NCI-H526 treated with DMSO at 0.1 percent for 48 hours (cell line): ENCODE measurements around the gene MYH13.

Source experiments
- DNase-seq: peaks from one replicate; lab custom pipeline; 2025; lab: John Stamatoyannopoulos, UW

The MYH13 gene

DNA sequence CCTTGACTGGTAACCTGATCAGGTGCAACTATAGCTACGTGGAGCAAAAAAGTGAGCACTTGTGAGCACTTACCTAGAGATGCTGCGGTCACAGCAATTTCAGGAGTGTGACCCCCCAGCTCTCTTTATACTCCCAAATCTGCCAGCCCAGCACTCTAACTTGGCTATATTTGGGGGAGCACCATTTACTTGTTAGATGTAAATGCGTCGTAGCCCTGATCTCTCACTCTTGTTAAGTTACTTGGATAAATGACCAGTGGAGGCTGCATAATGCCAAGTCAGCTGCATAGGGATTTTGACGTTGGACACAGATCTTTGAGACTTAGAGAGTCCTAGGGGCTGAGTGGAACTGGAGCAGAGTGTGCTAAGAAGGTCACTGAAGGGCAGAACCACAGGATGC is at the start of gene MYH13:
Gene MYH13, minus strand, starts transcription at position 101 of the 400 bp plus-strand sequence. CDS start 8,476 bp downstream, outside the sequence.
- no peak for DNase-seq

DNA sequence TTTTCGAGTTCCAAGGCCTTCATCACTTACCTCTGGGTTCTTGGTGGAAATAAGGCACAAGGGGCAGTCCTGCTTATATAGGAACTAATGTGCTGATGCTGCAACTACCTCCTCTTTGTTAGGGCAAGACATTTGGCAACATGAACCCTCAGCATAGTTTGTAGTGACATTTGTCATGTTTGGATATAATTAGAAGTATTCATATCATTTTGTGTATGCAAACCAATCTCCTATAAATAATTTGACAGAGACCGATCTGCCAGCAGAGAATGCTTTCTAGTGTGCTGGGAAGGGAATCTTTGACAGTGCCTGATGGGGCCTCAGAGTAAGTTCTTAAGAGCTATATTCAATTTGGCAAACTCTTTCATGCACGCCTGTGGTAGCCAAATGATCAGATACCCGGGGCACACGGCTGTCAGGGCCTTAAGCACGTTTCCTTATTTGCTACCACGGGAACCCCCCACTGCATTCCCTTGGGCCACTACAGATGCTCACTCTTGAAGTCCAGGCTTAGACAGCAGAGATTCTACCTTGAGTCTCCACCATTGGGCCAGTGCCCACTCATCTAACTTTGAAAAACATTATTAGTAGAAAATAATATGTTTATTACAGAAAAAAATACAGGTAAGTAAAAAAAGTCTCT is 49.2 kb upstream of the MYH13 start, which contains the start of gene MYH8:
Gene MYH8, minus strand, starts transcription at position 51 of the 643 bp plus-strand sequence. CDS start 1,723 bp downstream, outside the sequence.
- DNase-seq: no peak

DNA sequence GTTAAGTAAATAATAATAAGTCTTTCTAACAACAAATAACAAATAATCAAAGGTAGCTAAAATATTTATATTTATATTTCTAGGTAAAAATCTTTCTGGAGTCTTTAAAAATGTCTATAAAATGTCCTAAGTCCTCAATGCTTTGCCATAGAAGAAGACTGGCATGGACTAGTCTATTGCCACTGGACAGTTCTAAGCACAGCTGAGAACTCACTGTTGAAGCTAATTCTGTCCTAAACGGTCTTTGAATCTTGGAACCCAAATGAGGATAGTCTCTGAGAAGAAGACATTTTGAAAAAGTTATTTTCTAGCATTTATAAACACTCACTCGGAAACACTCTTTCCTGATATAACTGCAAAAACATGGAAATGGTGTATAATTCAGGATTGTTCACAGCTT is 48.4 kb upstream of the MYH13 start:
- no peak for DNase-seq

DNA sequence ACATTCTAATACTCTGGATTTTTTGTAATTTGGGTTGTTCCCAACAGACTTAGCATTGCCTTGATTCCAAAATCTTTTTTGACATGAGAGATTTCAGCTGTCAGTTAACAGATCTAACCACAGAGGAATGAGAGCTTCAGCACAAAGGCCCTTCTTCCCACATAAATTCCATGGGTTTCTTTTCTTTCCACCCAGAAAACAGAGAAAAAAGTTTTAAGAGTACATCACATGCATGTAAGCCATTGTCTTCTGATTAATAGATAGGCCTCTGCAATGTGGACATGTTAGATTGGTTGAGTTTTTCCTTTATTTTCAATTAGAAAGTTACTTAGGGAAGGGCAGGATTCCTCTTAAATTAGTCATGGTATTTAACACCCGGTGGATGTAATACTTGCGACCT is 48.0 kb upstream of the MYH13 start:
- DNase-seq: no peak

DNA sequence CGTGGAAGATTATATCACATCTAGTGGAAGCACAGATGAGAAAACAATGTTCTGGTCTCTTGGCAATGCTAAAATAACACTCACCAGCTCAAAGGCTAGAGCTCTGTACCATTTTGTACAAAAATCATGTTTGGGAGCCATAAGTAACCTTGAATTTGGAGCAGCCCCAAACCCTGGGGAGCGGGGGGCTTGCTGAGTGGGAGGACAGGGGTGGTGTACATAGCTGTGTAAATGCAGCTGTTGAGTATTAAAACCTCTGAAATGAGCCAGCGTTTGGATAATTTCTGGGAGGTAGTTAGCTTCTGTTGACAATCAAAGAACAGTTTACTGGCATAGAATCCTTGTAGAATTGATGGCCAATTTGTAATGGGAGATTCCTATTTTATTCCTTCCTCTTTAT is 44.6 kb upstream of the MYH13 start:
- DNase-seq: no peak

DNA sequence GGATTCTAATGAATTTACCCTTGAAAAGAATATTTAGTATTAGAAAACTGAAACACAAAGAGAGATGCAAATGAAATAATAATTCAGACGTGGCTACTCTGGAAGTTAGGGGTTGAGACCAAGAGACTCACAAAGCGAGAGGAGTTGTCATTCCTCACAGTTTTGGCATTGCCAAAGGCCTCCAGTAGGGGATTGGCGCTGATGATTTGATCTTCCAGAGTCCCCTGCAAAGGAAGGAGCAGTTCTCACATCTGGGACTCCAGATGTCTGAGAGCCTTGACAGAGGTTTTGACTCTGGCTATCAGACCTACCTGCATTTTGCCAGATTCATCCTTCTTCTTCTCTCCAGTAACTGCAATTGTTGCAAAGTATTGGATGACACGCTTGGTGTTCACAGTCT is 42.4 kb upstream of the MYH13 start:
- DNase-seq: no peak

DNA sequence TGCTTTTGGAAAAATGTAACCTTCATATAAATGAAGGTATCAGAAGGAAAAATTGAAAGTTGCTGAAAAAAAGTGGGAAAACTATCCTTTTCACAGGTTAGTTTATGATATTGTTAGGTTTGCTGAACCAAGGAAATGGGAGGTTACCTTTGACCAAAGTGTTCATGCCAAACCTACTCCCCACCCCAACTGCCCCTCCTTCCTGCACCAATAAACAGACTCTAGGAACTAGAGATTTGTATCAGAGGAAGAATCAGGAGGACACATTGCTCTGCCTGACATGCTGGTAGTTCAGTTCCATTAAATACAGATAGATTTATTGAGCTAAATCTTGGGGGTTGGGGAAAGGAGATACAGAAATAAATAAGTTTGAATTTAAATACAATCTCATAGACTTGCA is 30.8 kb upstream of the MYH13 start:
- no peak for DNase-seq

DNA sequence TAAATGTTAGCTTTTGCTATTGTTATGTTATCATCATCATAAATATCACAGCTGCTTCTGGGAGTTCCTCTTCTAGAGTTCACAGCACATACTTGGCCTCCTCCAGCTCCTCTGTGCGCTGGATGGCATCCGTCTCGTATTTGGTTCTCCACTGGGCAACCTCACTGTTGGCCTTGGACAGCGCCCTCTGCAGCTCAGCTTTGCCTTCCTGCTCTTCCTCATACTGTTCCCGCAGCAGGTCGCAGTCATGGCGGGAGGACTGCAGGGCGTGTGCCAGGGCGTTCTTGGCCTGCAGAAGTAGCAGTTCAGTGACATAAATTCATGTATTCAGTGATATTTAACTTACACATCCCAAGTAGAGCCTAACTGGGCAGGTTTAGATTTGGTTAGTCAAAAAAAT is 25.5 kb upstream of the MYH13 start:
- no peak for DNase-seq

DNA sequence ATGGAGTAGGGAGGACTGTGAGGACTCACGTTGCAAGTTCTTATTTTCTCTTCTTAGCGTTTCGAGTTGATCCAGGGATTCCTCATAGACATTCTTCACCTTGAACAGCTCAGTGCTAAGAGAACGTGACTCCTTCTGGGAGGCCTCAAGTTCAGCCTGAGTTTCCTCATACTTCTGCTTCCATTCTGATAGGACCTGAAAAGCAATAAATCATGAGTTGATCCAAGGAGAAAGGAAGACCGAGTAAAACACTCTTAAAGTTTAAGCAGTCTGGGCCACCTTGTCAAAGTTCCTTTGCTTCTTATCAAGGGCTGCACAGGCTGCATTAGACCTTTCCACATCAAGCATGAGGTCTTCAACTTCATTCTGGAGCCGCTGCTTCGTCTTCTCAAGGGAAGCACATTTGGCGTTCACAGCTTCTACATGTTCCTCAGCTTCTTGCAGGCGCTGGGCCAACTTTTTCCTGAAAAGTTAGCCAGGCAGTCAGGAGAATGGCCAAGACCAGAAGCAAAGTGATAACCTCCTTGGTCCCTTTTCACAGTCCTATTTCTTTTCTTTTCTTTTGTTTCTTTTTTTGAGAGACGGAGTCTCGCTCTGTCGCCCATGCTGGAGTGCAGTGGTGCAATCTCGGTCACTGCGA is 23.8 kb upstream of the MYH13 start:
- DNase-seq: no peak

DNA sequence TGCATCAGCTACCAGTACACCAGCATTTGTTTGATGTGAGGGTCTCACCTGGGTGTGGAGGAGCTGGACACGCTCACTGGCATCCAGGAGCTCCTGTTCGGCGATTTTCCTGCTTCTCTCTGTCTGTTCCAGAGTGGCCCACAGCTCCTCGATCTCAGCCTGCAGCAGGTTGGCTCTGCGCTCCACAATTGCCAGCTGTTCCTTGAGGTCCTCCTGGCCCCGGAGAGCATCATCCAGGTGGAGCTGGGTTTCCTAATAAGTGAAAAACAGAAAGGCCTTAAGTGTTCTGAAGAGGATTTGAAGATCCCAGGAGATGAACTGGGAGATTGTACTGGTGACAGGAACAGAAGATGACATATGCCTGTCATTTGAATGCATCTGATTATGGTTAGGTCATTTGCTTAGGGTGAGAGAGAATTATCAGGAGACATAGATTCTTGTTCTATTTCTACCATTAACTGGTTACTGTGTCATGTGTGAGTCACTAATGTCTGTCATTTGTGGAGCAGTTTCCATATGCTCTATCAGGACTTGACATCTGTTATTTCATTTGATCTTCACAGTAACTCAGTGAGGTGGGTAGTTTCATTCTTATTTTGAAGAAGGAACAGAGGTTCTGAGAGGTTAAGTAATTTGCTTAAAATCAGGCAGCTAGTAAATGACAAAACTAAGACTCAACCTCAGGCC is 21.5 kb upstream of the MYH13 start:
- peak; percentile 3 for DNase-seq

DNA sequence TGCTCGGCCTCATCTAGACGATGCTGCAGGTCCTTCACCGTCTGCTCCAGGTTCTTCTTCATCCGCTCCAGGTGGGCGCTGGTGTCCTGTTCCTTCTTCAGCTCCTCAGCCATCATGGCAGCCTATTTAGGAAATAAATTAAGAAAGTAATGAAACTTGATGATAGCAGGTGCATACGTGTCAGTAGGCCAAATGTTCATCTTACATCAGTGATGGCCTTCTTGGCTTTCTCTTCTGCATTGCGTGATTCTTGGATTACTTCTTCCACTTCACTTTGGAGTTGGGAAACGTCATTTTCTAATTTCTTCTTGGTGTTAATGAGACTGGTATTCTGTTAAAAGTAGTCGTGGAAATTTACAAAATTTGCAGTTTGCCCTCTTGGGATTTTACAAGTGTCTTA is 20.1 kb upstream of the MYH13 start:
- no peak for DNase-seq

DNA sequence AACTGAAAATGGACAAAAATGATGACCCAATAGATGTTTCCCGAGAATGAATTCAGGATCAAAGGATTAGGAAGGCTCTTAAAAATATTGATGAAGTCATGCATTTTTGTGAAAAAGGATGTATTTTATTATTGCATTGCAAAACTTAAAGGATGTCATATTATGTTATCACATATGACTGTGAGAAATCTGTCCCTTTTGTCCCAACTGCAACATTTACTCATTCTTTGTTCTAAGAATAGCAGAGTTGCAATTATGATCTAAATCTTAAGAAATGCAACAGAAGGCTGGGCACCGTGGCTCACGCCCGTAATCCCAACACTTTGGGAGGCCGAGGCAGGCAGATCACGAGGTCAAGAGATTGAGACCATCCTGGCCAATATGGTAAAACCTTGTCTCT is 13.1 kb upstream of the MYH13 start:
- no peak for DNase-seq

DNA sequence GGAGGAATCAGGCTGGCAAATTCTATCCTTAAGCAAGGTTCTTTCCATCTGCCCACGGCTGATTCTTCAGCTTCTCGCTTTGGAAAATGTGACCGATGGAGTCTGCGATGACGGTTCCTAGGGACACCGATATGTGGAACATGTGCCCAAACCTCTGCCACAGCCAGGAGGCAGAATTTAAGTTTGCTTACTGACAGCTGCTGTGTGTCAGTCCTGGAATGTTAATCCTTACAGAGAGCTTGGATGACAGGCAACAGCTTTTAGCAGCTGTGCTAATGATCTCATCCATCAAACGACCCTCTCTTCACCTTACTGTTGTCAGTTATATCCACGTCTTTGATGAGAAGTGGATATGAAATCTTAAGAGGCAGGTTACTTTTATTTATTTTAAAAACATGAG is 11.4 kb upstream of the MYH13 start:
- no peak for DNase-seq

DNA sequence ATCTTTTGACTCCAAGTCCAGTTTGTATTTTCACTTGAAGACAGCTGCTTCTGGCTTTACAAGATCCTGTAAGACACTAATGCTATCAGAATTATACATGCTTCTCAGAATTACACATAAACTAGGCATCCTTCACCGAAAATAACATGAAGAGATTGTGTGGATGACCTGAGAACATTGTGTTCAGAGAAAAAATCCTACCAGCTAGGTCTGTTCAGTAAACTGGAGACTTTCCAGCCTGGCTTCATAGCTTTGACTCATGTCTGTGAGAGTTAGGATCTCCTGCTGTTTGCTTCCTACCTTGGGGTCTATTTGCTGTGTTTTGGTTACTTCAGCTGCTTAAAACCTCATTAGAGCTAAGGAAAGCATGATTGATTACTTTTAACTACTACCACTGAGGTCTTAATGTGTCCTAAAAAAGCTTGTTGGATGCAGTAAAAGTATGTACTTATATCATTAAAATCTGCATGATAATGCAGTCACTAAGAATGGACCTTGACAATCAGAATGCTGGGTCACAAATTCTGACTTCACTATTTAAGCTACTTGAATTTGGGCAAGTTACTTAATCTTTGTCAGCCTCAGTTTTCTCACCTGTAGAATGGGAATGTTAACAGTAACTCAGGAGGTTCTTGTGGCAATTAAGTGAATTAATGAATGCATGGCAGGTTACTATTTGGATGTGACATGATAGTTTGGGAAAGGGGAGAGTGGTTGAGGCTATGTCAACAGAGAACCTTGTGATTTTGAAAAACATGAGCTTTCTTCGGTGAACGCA is 8.0 kb upstream of the MYH13 start:
- DNase-seq: no peak

DNA sequence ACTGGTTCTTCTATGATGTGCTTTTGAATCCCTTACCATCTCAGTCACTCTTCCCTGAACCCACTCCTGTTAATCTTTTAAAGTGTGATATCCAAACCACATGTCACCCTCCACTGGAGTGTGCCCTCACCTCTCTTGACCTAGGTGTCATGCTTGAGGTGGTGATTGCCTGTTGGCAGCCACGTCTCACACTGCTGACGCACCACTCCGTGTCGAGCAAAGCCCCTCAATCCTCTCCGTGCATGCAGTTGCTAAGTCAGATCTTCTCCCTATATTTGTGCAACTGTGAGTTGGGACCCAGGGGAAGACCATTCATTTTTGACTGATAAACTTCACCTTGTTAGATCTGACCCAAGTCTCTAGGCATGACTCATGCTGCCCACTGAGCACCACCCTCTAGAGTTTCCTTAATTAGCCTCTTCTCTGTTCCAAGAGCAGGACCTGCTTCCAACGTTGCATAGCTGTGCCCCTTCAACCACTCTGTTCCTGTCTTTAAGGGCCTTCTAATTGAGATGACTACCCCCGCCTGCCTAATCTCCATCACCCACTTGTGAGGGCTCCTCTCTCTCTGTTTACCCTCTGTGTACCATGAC is 2.7 kb downstream of the MYH13 start:
- no peak for DNase-seq

DNA sequence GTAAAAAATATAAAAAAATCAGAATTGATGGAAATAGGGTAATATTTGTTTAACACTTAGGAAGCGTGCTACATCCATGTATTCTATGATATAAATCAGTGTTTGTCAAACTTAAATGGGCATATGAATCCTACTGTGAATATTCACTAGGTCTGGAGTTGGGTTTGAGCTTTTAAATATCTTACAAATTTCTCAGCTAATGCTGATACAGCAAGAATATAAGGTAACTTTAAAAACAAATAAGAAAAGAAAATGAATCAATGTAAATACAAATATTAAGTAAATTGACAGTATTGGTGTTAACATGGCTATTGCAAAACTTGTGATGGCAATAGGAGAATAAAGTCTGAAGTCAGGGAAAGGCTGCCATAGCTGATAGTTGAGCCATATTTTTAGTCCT is 3.6 kb downstream of the MYH13 start:
- DNase-seq: no peak

DNA sequence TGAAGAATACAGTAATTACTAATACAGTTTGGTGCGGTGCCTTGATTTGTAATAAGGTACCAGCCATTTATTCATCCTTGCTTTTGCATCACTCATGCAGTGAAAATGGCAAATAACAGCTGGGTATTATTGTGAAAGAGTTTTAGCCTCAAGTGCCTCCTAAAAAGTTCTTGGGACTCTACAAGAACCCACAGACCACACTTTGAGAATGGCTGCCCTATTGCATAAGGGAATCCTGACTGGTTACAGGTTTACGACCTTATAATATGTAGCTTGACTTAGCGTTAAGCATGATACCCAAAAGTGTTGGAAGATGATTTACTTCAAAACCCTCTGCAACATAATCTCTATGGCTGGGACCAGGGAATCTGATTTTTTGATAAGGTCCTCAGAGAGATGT is 4.2 kb downstream of the MYH13 start:
- DNase-seq: no peak

DNA sequence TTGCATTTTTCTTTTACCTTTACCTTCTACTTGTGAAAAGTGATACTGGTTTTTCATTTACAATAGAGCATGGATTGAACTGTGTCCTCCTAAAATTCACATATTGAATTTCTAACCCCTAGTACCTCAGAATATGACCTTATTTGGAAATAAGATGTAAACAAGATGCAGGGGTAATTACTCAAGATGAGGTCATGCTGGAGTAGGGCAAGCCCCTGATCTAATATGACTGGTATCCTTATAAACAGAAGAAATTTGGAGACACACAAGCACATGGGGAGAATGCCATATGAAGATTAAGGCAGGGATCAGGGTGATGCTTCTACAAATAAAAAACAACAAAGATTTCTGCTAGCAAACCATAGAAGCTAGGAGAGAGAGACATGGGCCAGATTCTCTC is 12.2 kb downstream of the MYH13 start:
- DNase-seq: no peak

DNA sequence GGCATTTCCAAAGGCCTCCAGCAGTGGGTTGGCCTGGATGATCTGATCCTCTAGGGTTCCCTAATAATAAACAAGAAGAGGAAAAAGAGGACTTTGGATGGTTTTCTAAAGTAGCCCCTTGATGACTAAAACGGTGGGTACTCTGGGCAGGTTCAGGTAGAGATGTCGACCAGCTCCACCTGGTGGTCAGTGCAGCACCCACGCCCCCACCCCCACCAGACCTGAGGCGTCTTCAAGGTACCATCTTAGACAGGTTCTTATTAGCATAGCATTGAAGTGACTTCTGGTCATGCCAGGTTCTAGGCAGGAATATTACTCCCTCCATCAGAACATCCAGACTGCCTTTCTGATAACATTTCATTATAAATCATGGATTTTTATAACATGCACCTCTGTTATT is 15.0 kb downstream of the MYH13 start:
- DNase-seq: no peak

DNA sequence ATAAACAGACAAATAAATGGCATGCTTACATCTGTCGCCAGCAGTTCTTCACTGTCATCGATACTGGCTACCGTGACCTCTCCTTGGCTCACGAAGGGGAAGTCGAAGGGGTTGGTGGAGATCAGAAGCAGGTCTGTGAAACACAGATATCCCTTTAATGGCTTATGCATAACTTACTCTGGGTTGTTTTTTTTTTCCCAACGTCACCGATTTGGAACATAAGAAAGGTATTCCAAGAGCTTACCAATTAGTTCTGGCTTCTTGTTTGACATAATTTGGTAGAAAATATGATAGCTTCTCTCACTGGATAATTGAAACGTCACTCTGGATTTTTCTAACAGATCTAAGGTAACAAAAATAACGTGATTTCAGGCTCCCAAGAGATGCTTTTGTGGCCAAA is 18.2 kb downstream of the MYH13 start:
- no peak for DNase-seq

DNA sequence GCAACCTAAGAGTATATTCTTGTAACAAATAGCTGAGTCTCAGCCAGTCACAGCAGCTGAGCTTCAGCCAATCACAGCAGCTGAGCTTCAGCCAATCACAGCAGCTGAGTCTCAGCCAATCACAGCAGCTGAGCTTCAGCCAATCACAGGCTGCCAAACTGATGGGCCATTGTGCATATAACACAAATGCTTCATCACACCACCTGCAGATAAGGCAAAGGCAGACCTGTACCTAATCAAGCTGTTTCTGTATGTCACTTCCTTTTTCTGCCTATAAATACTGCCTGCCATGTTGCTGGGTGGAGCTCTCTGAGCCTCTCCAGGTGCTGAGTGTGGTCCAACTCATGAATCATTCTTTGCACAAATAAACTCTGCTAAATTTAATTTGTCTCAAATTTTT is 19.9 kb downstream of the MYH13 start:
- DNase-seq: no peak

DNA sequence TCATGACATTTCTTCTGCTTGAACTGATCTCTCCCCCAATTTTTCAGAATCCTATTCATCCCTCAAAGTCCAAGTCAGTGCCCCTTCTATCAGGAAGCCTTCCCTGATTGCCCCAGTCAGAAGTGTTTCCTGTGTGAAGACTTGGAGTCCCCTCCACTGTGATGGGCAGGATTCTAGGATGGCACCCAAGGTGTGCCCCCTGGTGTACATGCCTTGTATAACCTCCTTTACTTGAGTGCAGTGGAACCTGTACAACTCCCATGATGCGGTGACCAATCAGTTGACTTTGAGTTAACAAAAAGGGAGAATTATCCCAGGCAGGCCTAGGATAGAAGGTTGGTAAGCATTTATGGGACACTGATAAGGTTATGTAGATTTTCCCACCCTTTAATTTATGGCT is 23.4 kb downstream of the MYH13 start:
- DNase-seq: no peak
